GM20431 (cell line): ENCODE measurements around the gene RIC1.
"Not testable (repeated sequence)": the region's sequence is repeated elsewhere in the genome, so short reads cannot be mapped to it uniquely, and the experiment has no call there.

ENCODE experiments used
- in situ Hi-C: fragments of 300-500 bp; cut with MseI, MboI; formaldehyde crosslinking; loops from one replicate; pipeline ENCODE4 v1.15.0; 2020; ENCODE audit warnings: low sequenced_read_pairs; ENCODE audit not compliant: unreplicated experiment

The RIC1 gene

DNA sequence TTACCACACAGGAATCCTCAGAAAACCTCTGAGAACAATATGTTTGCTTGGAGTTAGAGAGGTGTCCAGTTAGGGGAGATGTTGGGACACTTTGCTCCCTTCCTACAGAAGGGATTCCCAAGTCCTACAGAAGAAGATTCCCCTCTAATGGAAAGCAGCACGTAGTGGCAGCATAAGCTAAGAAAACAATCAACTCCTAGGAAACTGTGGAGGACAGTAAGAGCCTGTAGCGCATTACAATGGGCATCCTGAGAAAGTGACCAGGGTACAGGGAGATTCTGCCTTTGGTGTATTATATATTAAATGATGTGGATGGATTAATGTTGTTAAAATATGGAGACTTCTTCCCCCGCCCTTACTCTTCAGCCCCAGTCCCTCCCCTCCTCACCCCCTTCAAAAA is 13.9 kb upstream of the RIC1 start:
- in situ Hi-C loops, result no loop called here

DNA sequence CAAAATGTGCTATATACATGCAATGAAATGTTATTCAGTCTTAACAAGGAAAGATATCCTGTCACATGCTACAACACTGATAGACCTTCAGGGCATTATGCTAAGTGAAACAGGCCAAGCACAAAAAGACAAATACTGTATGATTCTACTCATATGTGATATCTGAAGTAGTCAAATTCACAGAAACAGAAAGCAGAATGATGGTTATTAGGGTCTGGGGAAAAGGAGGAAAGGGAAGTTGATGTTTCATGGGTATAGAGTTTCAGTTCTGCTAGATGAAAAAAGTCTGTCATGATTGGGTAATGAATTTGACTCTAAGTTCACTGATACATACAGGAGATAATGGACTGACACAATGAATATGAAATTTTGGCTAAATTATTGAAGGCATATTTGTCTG is 11.2 kb upstream of the RIC1 start:
- in situ Hi-C loops, result no loop called here

DNA sequence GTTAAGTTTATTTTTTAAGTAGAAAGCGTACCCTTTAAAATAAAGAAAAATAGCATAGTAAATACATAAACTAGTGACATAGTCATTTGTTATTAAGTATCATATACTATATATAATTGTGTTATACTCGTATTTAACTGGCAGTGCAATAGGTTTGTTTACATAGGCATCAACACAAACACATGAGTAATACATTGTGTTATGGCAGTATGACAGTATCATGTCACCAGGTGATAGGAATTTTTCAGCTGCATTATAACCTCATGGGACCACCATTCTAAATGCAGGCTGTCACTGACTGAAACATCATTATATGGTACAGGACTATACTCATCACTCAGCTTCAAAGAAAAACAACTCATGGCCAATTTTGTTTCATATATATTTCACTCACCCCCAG is 8.4 kb upstream of the RIC1 start:
- in situ Hi-C loops, result no loop called here

DNA sequence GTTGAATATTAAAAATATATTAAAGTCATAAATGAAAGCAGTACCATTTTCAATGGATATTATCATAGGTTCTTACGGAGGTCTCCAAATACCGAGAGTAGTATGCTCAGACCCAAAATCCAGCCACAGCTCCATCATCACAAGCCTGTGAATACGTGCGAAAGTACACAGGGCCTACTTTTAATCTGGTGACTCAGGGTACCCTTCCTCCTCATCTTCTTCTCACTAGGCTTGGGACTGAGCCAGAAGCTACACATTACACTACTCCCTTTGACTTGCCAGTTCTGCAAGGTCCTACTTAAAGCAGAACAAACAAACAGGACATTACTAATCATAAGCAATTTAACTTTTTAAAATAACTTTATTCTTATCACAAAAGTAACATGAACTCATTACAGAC is 7.6 kb upstream of the RIC1 start:
- in situ Hi-C loops, result no loop called here

DNA sequence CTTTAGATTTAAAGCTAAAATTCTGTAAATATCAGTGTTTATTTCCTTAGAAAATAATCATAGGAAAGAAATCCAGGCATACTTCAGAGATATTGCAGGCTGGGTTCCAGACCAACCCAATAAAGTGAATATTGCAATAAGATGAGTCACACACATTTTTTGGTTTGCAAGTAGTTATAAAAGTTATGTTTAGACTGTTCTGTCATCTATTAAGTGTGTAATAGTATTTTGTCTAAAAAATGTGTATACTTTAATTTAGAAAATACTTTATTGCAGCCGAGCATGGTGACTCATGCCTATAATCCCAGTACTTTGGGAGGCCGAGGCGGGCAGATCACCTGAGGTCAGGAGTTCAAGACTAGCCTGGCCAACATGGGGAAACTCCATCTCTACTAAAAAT is 6.9 kb upstream of the RIC1 start:
- in situ Hi-C loops, result no loop called here

DNA sequence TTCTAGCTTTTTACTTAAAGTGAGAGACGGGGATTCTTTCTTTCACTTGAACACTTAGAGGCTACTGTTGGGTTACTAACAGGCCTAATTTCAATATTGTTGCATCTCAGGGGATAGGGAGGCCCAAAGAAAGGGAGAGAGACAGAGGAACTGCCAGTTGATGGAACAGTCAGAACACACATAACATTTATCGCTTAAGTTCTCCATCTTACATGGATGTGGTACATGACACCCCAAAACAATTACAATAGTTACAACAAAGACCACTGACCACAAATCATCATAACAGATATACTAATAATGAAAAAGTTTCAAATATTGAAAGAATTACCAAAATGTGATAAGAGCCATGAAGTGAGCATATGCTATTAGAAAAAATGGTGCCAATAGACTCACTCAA is 4.3 kb upstream of the RIC1 start:
- in situ Hi-C loops, result no loop called here

DNA sequence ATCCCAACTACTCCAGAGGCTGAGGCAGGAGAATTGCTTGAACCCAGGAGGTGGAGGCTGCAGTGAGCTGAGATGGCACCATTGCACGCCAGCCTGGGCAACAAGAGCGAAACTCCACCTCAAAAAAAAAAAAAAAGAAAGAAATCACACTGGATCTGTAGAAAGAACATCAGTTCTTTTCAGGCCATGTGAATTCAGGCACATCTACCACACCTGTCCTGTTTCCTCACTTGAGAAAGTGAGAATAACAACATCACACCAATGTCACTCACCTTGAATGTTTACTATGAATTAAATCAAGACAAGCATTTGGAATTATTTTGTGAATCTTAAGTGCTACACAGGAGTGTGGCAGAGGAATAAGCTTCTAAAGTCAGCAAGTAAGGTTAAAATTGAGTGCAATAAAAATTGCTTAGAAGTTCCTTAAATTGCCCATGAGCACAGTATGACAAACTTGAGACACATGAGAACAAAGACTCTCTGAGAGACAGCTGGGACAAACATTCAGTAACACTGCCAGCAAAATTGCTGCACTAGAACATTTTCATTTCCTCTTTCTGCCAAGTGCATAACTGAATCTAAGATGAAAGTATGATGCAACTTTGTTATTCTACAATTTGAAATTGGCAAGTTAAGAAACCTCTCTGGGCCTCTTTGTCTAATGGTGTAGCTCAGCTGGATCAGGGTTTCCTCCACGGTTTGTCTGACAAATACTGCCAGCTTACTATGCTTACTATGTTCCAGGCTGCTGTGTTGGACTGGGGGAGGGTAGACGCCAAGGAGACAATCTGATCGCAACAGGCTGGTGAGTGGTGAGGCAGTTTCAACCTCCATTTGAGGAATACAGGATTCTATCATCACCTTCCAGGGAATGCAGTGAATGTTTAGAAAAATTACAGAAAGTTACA is 1.9 kb upstream of the RIC1 start:
- in situ Hi-C loops, result no loop called here

DNA sequence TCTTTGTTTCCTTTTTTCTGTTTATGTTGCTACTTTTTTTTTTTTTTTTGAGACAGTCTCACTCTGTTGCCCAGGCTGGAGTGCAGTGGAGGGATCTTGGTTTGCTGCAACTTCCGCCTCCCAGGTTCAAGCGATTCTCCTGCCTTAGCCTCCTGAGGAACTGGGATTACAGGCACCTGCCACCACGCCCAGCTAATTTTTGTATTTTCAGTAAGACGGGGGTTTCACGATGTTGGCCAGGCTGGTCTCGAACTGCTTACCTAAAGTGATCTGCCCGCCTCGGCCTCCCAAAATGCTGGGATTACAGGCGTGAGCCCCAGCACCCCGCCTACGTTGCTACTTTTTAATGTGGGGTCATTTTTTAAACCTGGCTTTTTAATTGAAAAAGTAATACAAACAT is 1.2 kb upstream of the RIC1 start:
- in situ Hi-C loops, result not testable (repeated sequence)

DNA sequence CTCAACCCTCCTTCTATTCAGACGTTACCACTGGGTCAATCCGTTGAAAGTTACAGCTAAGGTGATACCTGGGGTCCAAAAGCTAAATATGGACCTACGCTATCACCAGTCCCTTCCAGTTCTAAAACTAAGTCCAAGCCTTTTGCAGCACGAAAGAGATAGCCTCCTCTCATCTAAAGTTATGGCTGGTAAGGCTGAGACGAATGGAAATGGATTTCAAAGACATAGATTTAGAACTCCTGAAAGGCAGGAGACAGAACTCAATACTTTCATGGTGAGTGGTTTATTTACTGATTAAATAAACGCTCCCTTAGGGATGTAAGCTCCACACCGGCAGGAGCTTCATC is 751 bp upstream of the RIC1 start:
- in situ Hi-C loops, result no loop called here

DNA sequence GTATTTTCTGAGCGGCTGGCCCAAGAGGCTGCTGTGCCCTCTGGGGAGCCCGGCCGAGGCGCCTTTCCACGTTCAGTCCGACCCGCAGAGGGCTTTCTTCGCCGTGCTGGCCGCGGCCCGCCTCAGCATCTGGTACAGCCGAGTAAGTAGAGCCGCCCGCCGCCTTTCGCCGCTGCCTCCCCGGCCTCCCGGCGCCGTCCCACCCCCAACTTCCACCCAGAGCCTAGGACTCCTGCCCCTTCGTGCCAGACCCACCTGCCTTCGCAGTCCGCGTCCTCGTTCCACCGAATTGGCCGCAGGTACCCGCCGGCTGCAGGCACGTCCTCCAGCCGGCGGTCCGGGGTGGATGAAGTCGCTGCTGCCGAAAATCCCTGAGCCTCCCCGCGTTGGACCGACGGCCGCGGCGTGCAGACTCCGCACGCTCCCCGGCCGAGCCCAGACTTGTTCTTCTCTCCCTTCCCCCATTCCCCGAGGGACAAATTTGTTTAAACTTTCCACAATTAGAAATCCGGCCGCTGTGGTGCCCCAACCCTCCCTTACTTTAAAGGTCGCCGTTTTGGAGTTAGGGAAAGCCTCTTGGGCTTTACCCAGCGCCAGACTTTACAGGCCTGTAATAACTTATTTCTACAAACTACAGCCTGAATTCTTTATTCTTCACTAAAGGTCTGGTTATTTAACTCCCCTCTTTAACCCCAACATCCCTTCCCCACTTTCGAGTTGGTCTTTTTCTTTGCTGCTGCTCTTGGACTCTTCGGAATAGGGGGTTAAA is 589 bp downstream of the RIC1 start:
- in situ Hi-C loops, result no loop called here

DNA sequence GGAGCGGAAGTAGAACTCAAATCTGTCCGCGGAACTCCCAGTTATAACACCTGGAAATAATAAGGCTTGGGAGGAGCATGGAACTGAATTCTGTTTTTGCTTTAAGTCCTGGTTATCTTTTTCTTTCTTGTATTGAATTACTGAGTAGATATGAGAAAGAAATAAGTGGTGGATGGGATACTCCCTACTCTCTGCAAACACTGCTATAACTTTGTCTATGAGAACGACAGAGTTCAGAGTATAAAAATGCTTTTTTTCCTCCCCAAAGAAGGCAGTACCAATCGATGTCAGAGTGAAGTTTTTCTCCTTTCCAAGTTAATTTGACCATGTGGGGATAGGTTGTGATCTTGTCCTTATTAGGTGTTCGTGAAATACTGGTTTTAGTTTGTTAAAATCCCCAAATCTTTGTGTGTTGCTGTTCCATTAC is 1.2 kb downstream of the RIC1 start:
- in situ Hi-C loops, result no loop called here

DNA sequence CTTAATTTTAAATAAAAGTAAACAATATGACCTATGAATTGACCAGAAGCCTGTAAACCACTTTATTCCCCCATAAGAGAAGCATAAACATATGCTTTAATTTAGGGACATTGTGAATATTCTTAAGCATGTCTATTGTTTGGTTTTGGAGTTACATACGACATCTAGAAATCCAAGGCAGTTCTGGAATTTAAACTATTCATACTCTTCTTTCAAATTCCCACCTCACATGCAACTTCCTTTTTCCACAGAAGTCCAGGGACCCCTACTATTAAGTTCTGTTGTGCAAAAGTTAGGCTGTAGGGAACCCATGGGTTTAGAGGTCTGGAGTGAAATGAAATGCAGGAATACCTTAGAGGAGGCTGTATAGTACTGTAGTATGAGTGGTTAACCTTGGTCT is 2.1 kb downstream of the RIC1 start:
- in situ Hi-C loops, result no loop called here

DNA sequence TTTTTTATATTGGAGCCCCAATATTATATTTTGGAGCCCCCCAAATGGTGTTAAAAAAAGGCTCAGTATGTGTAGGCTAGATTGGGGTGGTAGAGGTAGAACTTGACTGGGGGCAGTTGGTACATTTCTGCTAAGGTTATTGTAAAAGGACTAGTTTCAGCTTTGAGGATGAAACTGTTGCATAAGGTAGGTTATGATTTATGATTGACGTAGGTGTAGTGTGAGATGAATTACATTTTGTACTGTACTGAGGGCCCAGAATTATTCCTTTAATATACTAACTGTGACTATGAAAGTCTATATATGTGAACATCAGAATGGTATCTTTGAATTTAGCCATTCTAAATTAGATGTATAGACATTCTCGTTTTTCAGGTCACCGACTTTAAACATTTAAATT is 3.6 kb downstream of the RIC1 start:
- in situ Hi-C loops, result no loop called here

DNA sequence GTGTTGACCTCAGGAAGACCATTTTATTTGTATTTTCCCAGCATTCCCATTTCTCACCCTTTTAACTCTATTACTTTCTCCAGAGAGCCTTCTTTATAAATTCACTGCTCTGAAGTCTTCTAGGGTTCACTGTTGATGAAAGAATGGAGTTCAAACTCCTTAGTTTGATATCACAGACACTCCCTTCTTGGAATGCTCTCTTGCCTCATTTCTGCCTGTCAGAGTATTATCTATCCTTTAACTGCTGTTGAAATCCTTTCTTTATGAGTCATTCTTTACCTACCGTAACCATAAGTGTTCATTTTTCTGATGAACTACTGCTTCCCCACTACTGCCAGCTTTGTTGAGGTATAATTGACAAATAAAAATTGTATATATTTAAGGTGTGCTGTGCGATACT is 4.3 kb downstream of the RIC1 start:
- in situ Hi-C loops, result no loop called here

DNA sequence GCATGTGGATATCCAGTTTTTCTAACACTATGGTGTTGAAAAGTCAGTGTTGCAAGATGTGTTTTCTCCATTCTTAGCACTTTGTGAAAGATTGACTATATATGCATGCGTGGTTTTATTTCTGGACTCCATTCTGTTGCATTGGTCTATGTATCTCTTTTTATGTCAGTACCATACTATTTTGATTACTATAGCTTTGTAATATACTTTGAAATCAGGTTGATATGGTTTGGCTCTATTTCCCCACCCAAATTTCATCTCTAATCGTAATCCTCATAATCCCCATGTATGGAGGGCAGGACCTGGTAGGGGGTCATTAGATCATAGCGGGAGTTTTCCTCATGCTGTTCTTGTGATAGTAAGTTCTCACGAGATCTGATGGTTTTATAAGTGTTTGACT is 6.5 kb downstream of the RIC1 start:
- in situ Hi-C loops, result no loop called here

DNA sequence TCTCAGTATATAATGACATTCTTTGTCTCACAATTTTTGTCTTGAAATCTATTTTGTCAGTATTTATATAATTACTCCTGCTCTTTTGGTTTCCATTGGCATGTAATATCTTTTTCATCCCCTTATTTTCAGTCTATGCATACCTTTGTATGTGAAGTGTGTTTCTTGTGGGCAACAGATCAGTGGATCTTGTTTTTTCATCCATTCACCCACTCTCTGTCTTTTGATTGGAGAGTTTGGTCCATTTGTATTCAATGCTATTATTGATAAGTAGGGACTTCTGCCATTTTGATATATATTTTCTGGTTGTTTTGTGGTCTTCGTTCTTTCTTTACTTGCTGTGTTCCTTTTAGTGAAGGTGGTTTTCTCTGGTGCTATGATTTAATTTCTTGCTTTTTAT is 10.9 kb downstream of the RIC1 start:
- in situ Hi-C loops, result no loop called here

DNA sequence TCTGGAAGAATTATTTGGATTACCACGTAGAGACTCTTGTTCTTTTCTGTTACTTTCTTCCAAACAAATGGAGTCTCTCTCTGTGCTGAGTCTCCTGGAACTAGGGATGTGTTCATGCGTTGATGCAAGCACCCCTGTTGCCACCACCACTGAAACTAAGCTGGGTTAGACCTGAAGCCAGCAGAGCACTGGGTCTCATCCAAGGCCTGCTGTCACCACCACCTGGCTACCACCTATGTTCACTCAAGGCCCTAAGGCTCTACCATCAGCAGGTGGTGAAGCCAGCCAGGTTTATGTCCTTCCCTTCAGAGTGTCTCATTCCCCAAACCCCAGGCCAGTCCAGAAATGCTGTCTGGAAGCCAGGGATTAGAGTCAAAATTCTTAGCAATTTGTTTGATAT is 13.3 kb downstream of the RIC1 start:
- in situ Hi-C loops, result no loop called here

DNA sequence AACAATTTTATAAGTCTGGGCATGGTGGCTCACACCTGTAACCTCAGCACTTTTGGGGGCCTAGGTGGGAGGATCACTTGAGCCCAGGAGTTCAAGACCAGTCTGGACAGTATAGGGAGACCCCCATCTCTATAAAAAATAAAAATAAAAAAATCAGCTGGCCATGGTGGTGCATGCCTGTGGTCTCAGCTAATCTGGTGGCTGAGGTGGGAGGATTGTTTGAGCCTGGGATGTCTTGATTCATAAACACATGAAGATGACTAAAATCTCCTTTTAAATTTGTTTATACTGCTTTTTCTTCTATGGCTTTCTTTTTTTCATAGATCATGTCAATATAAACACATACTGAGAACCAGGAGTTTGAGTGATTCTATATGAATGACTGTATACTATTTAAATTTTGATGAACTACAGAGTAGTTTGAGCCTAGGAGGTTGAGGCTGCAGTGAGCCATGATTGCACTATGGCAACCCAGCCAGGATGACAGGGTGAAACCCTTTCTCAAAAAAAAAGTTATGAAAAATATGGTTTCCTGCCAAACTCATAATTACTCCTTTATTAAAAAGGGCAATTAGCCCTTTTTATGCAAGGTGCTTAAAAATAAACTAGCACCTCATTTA is 14.2 kb downstream of the RIC1 start:
- in situ Hi-C loops, result no loop called here

DNA sequence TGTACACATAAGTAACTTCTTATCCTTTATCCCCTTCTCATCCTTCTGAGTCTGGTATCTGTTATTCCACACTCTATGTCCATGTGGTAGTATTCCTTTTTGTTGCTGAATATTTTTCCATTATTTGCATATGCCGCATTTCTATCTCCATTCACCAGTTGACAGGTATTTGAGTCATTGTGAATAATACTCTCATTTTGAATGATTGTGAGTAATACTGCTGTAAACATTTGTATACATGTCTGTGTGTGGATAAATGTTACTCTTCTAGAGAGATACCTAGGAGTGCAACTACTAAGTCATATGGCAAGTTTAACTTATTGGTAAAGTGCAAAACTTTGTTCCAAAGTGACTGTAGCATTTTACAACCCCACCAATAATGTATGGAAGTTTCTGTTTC is 15.6 kb downstream of the RIC1 start:
- in situ Hi-C loops, result no loop called here

DNA sequence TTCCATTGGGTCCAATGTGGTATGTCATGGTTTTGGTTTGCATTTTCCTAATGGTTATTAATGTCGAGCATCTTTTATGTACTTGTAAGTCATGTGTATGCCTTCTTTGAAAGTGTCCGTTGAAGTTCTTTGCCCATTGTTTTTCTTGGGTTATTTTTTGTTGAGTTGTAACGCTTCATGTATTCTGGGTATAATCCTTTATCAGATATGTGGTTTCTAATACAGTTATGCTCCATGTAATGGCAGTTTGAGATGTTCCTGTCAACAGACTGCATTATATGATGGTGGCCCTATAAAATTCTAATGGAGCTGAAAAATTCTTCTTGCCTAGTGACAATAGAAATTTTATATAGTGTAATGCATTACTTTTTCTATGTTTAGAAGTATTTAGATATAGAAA is 17.2 kb downstream of the RIC1 start:
- in situ Hi-C loops, result no loop called here
